ENCODE measurements around the gene GATAD2B.

- TF ChIP-seq CTCF (IDR thresholded peaks at IDR 0.05; ENCODE audit: insufficient read depth, low read length), result no peak
- TF ChIP-seq POLR2AphosphoS5 (IDR thresholded peaks at IDR 0.05; ENCODE audit: low read depth), result no peak; the same call in 1 of the 2 replicates
- TF ChIP-seq, protein P1, sequence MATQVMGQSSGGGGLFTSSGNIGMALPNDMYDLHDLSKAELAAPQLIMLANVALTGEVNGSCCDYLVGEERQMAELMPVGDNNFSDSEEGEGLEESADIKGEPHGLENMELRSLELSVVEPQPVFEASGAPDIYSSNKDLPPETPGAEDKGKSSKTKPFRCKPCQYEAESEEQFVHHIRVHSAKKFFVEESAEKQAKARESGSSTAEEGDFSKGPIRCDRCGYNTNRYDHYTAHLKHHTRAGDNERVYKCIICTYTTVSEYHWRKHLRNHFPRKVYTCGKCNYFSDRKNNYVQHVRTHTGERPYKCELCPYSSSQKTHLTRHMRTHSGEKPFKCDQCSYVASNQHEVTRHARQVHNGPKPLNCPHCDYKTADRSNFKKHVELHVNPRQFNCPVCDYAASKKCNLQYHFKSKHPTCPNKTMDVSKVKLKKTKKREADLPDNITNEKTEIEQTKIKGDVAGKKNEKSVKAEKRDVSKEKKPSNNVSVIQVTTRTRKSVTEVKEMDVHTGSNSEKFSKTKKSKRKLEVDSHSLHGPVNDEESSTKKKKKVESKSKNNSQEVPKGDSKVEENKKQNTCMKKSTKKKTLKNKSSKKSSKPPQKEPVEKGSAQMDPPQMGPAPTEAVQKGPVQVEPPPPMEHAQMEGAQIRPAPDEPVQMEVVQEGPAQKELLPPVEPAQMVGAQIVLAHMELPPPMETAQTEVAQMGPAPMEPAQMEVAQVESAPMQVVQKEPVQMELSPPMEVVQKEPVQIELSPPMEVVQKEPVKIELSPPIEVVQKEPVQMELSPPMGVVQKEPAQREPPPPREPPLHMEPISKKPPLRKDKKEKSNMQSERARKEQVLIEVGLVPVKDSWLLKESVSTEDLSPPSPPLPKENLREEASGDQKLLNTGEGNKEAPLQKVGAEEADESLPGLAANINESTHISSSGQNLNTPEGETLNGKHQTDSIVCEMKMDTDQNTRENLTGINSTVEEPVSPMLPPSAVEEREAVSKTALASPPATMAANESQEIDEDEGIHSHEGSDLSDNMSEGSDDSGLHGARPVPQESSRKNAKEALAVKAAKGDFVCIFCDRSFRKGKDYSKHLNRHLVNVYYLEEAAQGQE (IDR thresholded peaks at IDR 0.05; ENCODE audit: insufficient replicate concordance, low read depth), result no peak
Measured at GRCh38 chr1:153789478-153790034, 133.2 kb downstream of the GATAD2B start.
